Measurements from ENCODE around the gene TBPL1. TPM values are rescaled to one million over a fixed set of nuclear protein-coding genes. Genes with fewer than 3 reads are reported as not detected.

TBPL1 gene
- total and polyA plus RNA-seq, 2 donors (not counting 1 experiment from before 2014, with no cell fraction given), result 23.3 to 29.6 TPM

DNA sequence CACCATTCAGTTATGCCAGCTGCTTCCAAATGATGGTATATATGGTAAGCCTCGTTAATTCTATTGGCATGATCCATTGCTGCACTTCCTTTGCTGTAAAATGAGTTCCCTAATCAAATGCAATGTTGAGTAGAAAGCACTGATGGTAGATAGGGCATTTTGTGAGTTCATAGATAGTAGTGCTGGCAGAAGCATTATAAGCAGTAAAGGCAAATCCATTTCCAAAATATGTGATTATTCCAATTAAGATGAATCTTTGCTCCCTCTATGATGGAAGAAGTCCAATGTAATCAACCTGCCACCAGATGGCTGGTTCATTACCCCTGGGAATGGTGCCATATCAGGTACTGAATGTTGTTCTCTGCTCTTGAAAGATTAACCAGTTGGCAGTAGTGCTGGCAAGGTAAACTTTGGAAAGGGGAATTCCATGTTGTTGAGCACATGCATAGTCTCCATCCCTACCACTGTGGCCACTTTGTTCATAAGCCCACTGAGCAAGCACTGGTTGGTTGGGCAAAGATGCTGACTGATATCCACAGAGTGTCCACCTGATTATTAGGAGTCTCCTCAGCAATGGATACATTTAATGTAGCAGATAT lies 5.6 kb upstream of the TBPL1 start:
- Mint-ChIP-seq H3K27ac (no peak overlapping the region), H3K4me1 (peaks cover 7% of the 10 kb centered on the region), H3K4me3 (no peak overlapping the region), H3K9me3 (ENCODE audit: insufficient read depth) (no peaks in the 10 kb centered on the region), H3K27me3 (peaks cover 5% of the 10 kb centered on the region)
- Histone ChIP-seq H3K9me3 (ENCODE audit: control extremely low read depth in 1 of 3, control insufficient read depth in 2 of 3, insufficient read depth in 1 of 3, low read length in 2 of 3) (no peaks in the 10 kb centered on the region), H4K20me1 (ENCODE audit: control insufficient read depth, insufficient read depth, low read length, poor library complexity, severe bottlenecking) (no peaks in the 10 kb centered on the region), H3K36me3 (replicated peaks in 1 of 2; ENCODE audit: control extremely low read depth in 1 of 2, control insufficient read depth in 1 of 2, extremely low read depth in 1 of 2, insufficient read depth in 2 of 2, low read length in 1 of 2) (no peaks in the 10 kb centered on the region), H3K27me3 (replicated peaks in 1 of 4; ENCODE audit: control extremely low read depth in 1 of 4, control insufficient read depth in 3 of 4, insufficient read depth in 4 of 4, low read length in 3 of 4) (peaks cover 0 to 9% (median 0%) of the 10 kb centered on the region in 4 experiments), H2AFZ (ENCODE audit: insufficient read depth, low read depth, low read length, poor library complexity, severe bottlenecking) (no peak overlapping the region), H3K79me2 (ENCODE audit: control insufficient read depth, insufficient read depth, low read length) (peaks cover 6% of the 10 kb centered on the region), H3K9ac (ENCODE audit: low read length) (no peak overlapping the region), H3K27ac (ENCODE audit: low read length in 2 of 2) (no peak overlapping the region), H3K4me3 (ENCODE audit: control extremely low read depth in 1 of 5, extremely low read depth in 1 of 5, insufficient read depth in 1 of 5, low read depth in 2 of 5, low read length in 4 of 5) (no peak overlapping the region), H3K4me2 (replicated peaks; ENCODE audit: low read depth, low read length, poor library complexity, severe bottlenecking) (no peak overlapping the region), H3K4me1 (ENCODE audit: control insufficient read depth in 2 of 2, insufficient read depth in 2 of 2, low read length in 2 of 2) (peaks cover 6 to 9% of the 10 kb centered on the region in 2 donors)
- no peak for ATAC-seq (ENCODE audit: low read depth)
- WGBS (ENCODE audit: insufficient coverage), result no CpG with 5 or more reads among the region's 1 CpG
- no peak for DNase-seq
- ChIA-PET POLR2A (no interaction called here), CTCF (interaction anchor here (1.0 to 2.8 kb wide), 3 partner anchors 10 to 30 kb away, joined by 3 to 15 read pairs (median 5); no protein-coding TSS in a partner anchor)
- no peak for TF ChIP-seq EZH2 (IDR thresholded peaks at IDR 0.05; ENCODE audit: borderline replicate concordance, insufficient read depth, low read depth, low read length, poor library complexity, severe bottlenecking)
- TF ChIP-seq, protein P1, sequence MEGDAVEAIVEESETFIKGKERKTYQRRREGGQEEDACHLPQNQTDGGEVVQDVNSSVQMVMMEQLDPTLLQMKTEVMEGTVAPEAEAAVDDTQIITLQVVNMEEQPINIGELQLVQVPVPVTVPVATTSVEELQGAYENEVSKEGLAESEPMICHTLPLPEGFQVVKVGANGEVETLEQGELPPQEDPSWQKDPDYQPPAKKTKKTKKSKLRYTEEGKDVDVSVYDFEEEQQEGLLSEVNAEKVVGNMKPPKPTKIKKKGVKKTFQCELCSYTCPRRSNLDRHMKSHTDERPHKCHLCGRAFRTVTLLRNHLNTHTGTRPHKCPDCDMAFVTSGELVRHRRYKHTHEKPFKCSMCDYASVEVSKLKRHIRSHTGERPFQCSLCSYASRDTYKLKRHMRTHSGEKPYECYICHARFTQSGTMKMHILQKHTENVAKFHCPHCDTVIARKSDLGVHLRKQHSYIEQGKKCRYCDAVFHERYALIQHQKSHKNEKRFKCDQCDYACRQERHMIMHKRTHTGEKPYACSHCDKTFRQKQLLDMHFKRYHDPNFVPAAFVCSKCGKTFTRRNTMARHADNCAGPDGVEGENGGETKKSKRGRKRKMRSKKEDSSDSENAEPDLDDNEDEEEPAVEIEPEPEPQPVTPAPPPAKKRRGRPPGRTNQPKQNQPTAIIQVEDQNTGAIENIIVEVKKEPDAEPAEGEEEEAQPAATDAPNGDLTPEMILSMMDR (IDR thresholded peaks at IDR 0.05), result no peak
- intact Hi-C loops (cut with micrococcal nuclease), result no loop called here

DNA sequence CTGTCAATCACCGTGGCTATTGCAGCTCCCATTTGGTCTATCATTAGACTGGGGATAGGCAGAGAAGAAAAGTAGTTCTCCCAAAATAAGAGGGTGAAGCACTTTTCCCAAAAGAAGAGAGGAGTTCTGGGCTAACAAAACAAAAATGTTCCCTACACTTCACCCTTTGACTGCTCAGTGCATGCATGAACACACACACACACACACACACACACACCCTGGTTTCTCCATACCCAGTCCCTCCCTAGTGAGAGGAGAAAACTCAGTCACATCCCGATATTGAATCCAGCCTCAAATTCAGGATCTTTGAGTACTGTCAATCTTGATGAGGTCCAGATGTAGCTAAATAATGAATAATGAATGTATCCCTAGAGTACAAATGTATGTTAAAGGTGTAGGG lies 4.6 kb upstream of the TBPL1 start:
- DNase-seq (no peak), ATAC-seq (ENCODE audit: low read depth) (no peak)
- no peak overlapping the region for H2AFZ ChIP-seq (ENCODE audit: insufficient read depth, low read depth, low read length, poor library complexity, severe bottlenecking)
- H3K9ac ChIP-seq (ENCODE audit: low read length), result no peak overlapping the region
- ChIA-PET POLR2A (no interaction called here), CTCF (interaction anchor here (0.6 to 2.7 kb wide), 4 partner anchors 24 to 117 kb away, joined by 3 to 13 read pairs (median 8); no protein-coding TSS in a partner anchor)
- no peak overlapping the region for H3K4me2 ChIP-seq (replicated peaks; ENCODE audit: low read depth, low read length, poor library complexity, severe bottlenecking)
- peaks cover 6 to 9% of the 10 kb centered on the region in 2 donors for H3K4me1 ChIP-seq (ENCODE audit: control insufficient read depth in 2 of 2, insufficient read depth in 2 of 2, low read length in 2 of 2)
- Mint-ChIP-seq H3K4me1 (peaks cover 10% of the 10 kb centered on the region), H3K27ac (no peak overlapping the region), H3K9me3 (ENCODE audit: insufficient read depth) (no peaks in the 10 kb centered on the region), H3K27me3 (peaks cover 5% of the 10 kb centered on the region), H3K4me3 (no peak overlapping the region)
- WGBS (ENCODE audit: insufficient coverage), result no CpG with 5 or more reads among the region's 2 CpGs
- TF ChIP-seq, protein P1 (IDR thresholded peaks at IDR 0.05), result no peak
- TF ChIP-seq EZH2 (IDR thresholded peaks at IDR 0.05; ENCODE audit: borderline replicate concordance, insufficient read depth, low read depth, low read length, poor library complexity, severe bottlenecking), result no peak
- H3K27me3 ChIP-seq (replicated peaks in 1 of 4; ENCODE audit: control extremely low read depth in 1 of 4, control insufficient read depth in 3 of 4, insufficient read depth in 4 of 4, low read length in 3 of 4), result peaks cover 0 to 9% (median 0%) of the 10 kb centered on the region in 4 experiments
- H3K79me2 ChIP-seq (ENCODE audit: control insufficient read depth, insufficient read depth, low read length), result peaks cover 12% of the 10 kb centered on the region
- no peak overlapping the region for H3K4me3 ChIP-seq (ENCODE audit: control extremely low read depth in 1 of 5, extremely low read depth in 1 of 5, insufficient read depth in 1 of 5, low read depth in 2 of 5, low read length in 4 of 5)
- H3K9me3 ChIP-seq (ENCODE audit: control extremely low read depth in 1 of 3, control insufficient read depth in 2 of 3, insufficient read depth in 1 of 3, low read length in 2 of 3), result no peaks in the 10 kb centered on the region
- no peaks in the 10 kb centered on the region for H3K36me3 ChIP-seq (replicated peaks in 1 of 2; ENCODE audit: control extremely low read depth in 1 of 2, control insufficient read depth in 1 of 2, extremely low read depth in 1 of 2, insufficient read depth in 2 of 2, low read length in 1 of 2)
- intact Hi-C loops (cut with micrococcal nuclease), result no loop called here
- H4K20me1 ChIP-seq (ENCODE audit: control insufficient read depth, insufficient read depth, low read length, poor library complexity, severe bottlenecking), result no peaks in the 10 kb centered on the region
- no peak overlapping the region for H3K27ac ChIP-seq (ENCODE audit: low read length in 2 of 2)

All from B cell (primary cell).